ENCODE results near the gene SLC18B1. TPM values are rescaled to one million over a fixed set of nuclear protein-coding genes. Genes with fewer than 3 reads are reported as not detected.

Gene SLC18B1
- total RNA-seq, 2 experiments from 2014 or later: 9.7 to 10.8 TPM

DNA sequence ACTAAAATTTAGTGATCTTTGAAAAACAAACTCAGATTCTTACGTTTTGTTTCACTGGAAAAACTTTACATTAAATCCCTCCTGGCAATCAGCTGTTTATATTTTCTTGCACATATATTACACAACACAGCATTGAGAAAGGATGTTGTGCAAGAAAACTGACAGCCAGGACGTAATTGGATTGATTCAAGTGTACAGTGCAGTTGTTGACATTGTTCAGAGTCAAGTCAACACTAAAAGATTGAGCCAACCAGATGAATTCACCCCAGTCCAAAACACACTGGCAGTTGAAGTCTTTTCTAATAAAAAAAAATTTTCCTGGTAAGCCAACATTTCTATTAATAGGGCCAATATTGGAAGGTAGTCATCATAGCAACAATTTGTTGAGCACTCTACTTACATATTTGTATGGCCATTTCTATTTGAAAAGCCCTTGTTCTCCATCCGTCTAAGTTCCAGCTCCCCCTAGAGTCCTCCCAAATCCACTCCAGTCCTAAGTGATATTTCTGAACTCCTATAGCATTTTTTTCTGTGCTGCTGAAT, 63.7 kb downstream of the SLC18B1 start:
- H3K4me3 Mint-ChIP-seq: no peak overlapping the region
- no peak for DNase-seq
- peaks cover 11% of the 10 kb centered on the region for H3K9me3 Mint-ChIP-seq
- peaks cover 14% of the 10 kb centered on the region for H3K4me1 Mint-ChIP-seq
- H3K36me3 Mint-ChIP-seq: peaks cover 3% of the 10 kb centered on the region
- no peak overlapping the region for H3K27ac Mint-ChIP-seq
- H3K27me3 Mint-ChIP-seq: no peaks in the 10 kb centered on the region

DNA sequence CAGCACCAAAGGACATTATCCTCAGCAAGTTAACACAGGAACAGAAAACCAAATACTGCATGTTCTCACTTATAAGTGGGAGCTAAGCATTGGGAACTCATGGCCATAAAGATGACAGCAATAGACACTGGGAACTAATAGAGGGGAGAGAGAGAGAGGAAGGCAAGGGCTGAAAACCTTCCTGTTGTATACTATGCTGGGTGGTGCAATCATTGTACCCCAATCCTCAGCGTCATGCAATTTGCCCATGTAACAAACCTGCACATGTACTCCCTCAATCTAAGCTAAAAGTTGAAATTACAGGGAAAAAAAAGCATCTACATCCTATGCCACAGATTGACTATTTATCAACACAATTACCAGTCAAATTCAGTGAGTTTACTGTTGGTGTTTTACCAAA, 64.6 kb downstream of the SLC18B1 start:
- Mint-ChIP-seq H3K4me1 (peaks cover 14% of the 10 kb centered on the region), H3K9me3 (peaks cover 6% of the 10 kb centered on the region)

DNA sequence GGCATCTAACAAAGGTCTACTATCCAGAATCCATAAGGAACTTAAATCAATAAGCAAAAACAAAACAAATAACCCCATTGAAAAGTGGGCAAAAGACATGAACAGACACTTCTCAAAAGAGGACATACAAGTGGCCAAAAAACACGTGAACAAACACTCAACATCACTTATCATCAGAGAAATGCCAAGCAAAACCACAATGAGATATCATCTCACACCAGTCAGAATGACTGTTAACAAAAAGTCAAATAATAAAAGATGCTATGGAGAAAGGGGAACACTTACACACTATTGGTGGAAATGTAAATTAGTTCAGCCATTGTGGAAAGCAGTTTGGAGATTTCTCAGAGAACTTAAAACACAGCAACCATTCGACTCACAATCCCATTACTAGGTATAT, 65.2 kb downstream of the SLC18B1 start:
- DNase-seq: no peak
- no peaks in the 10 kb centered on the region for H3K27me3 Mint-ChIP-seq
- H3K36me3 Mint-ChIP-seq: peaks cover 1% of the 10 kb centered on the region
- no peak overlapping the region for H3K27ac Mint-ChIP-seq
- no peak overlapping the region for H3K4me3 Mint-ChIP-seq
- H3K9me3 Mint-ChIP-seq: peaks cover 3% of the 10 kb centered on the region
- H3K4me1 Mint-ChIP-seq: peaks cover 14% of the 10 kb centered on the region

More for the DNA sequence above, 64.6 kb downstream of the SLC18B1 start:
- Mint-ChIP-seq H3K27me3 (no peaks in the 10 kb centered on the region), H3K36me3 (peaks cover 1% of the 10 kb centered on the region), H3K4me3 (no peak overlapping the region), H3K27ac (no peak overlapping the region)
- DNase-seq: no peak

DNA sequence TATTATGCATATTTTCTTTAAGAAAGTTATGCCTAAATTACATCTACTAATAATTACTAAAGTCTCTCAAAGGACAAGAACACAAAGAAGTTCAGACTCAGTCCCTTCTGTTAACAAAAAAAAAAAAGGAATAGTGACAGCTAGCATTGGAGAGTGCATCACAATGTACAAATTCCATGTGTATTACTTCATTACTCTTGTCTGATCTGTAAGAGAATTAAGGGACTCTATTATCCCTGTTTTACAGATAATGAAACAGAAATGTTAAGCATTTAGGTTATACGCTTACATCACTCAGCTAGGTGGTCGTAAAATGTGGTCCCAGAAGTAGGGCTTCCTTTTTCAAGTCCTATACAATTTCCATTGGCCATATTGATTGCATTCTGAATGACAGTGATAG, 67.4 kb downstream of the SLC18B1 start:
- Mint-ChIP-seq H3K4me1 (peaks cover 7% of the 10 kb centered on the region), H3K27ac (no peak overlapping the region), H3K4me3 (no peak overlapping the region), H3K9me3 (no peaks in the 10 kb centered on the region), H3K36me3 (no peaks in the 10 kb centered on the region), H3K27me3 (no peaks in the 10 kb centered on the region)
- DNase-seq: no peak

DNA sequence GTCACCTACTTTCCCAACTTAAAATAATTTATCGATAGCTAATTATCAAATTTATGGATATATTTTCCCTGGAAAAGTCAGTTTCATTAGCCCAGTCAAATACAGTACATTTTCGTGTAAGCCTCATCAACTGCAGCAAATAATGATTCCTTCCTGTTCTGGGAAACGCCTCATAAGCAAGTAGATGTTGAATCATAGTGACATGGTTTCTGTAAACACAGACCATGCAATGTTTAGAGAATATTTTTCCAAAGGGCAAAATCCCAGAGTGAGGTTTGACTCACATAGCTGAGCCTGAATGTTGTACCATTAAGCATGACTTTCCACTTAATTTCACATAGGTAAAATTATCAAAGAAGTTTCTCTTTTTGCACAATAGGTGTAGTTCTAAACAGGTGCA, 67.9 kb downstream of the SLC18B1 start:
- Mint-ChIP-seq H3K27ac (no peak overlapping the region), H3K9me3 (no peaks in the 10 kb centered on the region), H3K36me3 (no peaks in the 10 kb centered on the region), H3K4me1 (peaks cover 6% of the 10 kb centered on the region), H3K4me3 (no peak overlapping the region), H3K27me3 (no peaks in the 10 kb centered on the region)
- DNase-seq: no peak

DNA sequence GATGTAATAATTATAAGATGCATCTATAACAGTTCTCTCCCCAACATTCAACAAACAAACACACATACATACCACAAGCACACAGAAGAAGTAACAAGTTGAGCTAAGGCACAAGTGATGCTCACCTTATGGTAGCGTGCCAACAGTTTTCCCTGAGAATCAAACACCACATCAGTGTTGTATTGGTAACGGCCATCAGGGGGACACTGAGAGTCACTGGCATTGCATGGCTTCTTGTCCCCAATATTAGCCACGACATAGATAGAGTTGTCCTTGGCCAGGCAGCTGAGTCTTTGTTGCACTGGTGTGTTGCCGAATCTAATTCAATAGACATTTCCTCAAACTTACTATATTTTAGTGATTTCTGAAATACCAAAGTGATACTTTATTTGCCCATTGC, 69.8 kb downstream of the SLC18B1 start:
- Mint-ChIP-seq H3K27me3 (no peaks in the 10 kb centered on the region), H3K27ac (no peak overlapping the region), H3K4me3 (no peak overlapping the region), H3K36me3 (no peaks in the 10 kb centered on the region), H3K9me3 (no peaks in the 10 kb centered on the region), H3K4me1 (peaks cover 6% of the 10 kb centered on the region)
- no peak for DNase-seq

DNA sequence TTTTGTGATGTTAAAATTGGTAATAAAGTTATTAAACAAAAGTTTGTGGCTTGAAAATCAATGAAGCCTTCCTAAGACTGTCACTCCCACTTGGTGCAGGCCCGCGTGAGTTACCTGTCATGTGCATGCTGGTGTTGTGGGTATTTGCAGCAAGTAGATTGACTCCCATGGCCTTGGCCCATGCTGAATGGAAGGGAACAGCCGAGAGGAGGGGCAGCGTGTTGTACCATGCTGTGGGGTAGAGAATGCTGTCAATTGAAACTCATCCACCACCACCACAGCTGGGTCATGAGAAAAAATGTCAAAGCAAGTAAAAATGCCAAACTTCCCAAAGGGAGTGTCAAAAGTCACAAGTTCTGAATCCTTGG, 71.8 kb downstream of the SLC18B1 start:
- Mint-ChIP-seq H3K9me3 (no peaks in the 10 kb centered on the region), H3K36me3 (no peaks in the 10 kb centered on the region), H3K4me3 (no peak overlapping the region), H3K27ac (no peak overlapping the region), H3K27me3 (no peaks in the 10 kb centered on the region), H3K4me1 (peaks cover 6% of the 10 kb centered on the region)
- no peak for DNase-seq

DNA sequence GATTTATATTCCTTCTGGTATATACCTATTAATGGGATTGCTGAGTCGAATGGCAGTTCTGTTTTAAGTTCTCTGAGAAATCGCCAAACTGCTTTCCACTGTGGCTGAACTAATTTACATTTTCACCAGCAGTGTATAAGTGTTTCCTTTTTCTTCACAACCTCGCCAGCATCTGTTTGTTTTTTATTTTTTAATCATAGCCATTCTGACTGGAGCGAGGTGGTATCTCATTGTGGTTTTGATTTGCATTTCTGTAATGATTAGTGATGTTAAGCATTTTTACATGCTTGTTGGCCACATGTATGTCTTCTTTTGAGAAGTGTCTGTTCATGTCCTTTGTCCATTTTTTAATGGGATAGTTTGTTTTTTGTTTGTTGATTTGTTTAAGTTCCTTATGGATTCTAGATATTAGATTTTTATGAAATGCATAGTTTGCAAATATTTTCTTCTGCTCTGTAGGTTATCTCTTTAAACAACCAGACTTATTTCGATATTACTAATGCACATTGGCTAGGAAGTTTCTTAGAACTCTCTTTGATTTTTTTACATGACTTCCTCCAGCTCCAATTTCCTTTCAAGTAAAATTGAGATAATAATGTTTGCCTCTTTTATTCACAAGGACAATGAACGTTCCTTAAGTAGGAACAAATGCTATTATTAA, 72.4 kb downstream of the SLC18B1 start:
- no peak for DNase-seq
- no peaks in the 10 kb centered on the region for H3K27me3 Mint-ChIP-seq
- H3K9me3 Mint-ChIP-seq: no peaks in the 10 kb centered on the region
- H3K27ac Mint-ChIP-seq: no peak overlapping the region
- peaks cover 6% of the 10 kb centered on the region for H3K4me1 Mint-ChIP-seq
- H3K4me3 Mint-ChIP-seq: no peak overlapping the region
- H3K36me3 Mint-ChIP-seq: no peaks in the 10 kb centered on the region

DNA sequence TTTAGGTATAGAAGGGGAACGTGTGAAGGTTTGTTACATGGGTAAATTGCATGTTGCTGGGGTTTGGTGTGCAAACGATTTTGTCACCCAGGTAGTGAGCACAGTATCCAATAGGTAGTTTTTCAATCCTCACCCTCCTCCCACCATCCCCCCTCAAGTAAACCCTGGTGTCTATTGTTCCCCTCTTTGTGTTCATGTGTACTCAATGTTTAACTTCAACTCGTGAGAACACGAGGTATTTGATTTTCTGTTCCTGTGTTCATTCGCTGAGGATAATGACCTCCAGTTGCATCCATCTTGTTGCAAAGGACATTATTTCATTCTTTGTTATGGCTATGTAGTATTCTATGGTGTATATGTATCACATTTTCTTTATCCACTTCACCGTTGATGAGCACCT, 73.0 kb downstream of the SLC18B1 start:
- Mint-ChIP-seq H3K4me1 (peaks cover 6% of the 10 kb centered on the region), H3K27me3 (no peaks in the 10 kb centered on the region), H3K9me3 (no peaks in the 10 kb centered on the region), H3K36me3 (no peaks in the 10 kb centered on the region), H3K4me3 (no peak overlapping the region), H3K27ac (no peak overlapping the region)
- DNase-seq: no peak

DNA sequence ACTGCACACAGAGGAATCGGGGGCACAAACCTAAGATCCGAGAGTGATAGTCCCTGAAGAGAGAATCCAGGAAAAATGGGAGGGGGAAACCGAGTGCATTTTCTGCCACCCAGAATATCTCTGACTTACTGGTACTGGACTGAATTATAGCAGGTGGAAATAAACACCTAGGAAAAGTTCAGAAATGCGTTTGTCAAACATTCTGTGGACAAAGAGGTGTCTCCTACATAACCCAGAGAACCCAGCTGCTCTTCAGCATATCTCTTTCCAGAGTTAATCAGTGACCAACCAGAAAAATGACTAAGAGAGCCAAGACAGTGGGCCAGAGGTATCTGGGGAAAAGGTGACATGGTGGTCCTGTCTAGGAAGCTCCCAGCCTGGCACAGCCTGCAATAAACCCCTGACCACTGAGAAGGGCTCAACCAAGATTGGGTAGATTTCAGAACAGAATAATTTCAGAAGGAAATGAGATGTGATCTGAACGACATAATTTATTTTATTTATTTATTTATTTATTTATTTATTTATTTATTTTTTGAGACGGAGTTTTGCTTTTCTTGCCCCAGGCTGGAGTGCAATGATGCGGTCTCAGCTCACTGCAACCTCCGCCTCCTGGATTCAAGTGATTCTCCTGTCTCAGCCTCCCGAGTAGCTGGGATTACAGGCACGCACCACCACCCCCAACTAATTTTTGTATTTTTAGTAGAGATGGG, 78.5 kb downstream of the SLC18B1 start:
- H3K9me3 Mint-ChIP-seq: no peaks in the 10 kb centered on the region
- H3K4me3 Mint-ChIP-seq: no peak overlapping the region
- H3K27ac Mint-ChIP-seq: no peak overlapping the region
- DNase-seq: no peak
- peaks cover 5% of the 10 kb centered on the region for H3K27me3 Mint-ChIP-seq
- H3K4me1 Mint-ChIP-seq: no peaks in the 10 kb centered on the region
- H3K36me3 Mint-ChIP-seq: no peaks in the 10 kb centered on the region

Other genes starting within 250 kb of the SLC18B1 start
- not detected for gene TAAR8, start 246.0 kb downstream of the SLC18B1 start, total RNA-seq
- not detected for gene TAAR6, start 228.3 kb downstream of the SLC18B1 start, total RNA-seq
- not detected for gene TAAR5, start 208.9 kb downstream of the SLC18B1 start, total RNA-seq
- not detected for gene TAAR2, start 174.4 kb downstream of the SLC18B1 start, total RNA-seq
- not detected for gene TAAR1, start 139.5 kb downstream of the SLC18B1 start, total RNA-seq
- gene VNN1, start 84.6 kb downstream of the SLC18B1 start, total RNA-seq: not detected
- gene VNN2, start 40.7 kb downstream of the SLC18B1 start, total RNA-seq: 10 to 100 TPM in 1 of 2 experiments, 1 to 10 TPM in 1; 9.4 to 11.9 TPM
- gene RPS12, start 15.9 kb upstream of the SLC18B1 start, total RNA-seq: 1,000 to 10,000 TPM; 1,899 to 2,004 TPM

Data from activated naive CD8-positive, alpha-beta T cell treated with anti-CD3 and anti-CD28 coated beads for 36 hours (primary cell).